ENCODE results near the gene CD160.
A peak's percentile ranks its signal among the peaks of the same experiment; 100 is the strongest.
"Not testable (repeated sequence)": the region's sequence is repeated elsewhere in the genome, so short reads cannot be mapped to it uniquely, and the experiment has no call there.

The CD160 gene, protein sequence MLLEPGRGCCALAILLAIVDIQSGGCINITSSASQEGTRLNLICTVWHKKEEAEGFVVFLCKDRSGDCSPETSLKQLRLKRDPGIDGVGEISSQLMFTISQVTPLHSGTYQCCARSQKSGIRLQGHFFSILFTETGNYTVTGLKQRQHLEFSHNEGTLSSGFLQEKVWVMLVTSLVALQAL

DNA sequence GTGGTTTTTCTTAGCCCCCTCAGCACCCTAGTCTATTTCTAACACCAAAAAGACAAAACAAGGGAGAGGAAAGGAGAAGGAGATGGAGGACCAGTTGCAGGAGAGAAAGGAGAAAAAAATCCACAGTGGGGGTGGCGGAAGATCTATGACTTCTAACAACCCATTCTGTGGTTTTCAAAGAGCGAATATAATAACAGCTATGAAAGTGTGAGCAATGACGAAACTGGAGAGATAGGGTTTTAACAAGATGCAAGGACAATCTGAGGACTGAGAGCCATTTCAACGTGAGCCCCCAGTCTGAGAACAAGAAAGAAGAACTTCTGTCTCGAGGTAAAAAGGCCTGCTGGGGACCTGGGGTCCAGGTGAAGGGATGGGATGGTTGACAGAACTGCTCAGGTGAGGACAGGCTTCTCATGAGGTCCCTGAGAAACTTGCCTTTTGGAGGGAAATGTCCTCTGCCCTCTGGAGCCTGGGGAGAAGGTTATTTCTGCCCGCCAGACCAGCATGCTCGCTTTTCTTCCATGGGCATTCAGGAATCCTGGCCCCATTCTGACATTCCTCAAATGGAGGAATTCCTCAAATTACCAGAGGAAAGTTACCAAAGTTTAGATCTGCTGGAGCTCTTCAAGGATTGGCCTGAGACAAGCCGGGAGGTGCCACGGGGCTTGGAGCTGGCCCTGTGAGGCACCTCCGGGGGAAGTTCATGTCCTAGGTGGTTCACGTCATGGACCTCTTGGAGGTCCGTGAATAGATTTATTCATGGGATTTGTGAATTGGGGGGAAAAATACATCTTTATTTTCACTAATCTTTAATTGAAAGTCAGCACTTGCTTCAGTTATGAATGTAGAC lies at the start of gene CD160:
Gene CD160 (plus strand): TSS at position 270 of the 850 bp plus-strand sequence. CDS start 8,829 bp downstream, outside the sequence.
- no peak for DNase-seq (ENCODE audit: low spot score)

DNA sequence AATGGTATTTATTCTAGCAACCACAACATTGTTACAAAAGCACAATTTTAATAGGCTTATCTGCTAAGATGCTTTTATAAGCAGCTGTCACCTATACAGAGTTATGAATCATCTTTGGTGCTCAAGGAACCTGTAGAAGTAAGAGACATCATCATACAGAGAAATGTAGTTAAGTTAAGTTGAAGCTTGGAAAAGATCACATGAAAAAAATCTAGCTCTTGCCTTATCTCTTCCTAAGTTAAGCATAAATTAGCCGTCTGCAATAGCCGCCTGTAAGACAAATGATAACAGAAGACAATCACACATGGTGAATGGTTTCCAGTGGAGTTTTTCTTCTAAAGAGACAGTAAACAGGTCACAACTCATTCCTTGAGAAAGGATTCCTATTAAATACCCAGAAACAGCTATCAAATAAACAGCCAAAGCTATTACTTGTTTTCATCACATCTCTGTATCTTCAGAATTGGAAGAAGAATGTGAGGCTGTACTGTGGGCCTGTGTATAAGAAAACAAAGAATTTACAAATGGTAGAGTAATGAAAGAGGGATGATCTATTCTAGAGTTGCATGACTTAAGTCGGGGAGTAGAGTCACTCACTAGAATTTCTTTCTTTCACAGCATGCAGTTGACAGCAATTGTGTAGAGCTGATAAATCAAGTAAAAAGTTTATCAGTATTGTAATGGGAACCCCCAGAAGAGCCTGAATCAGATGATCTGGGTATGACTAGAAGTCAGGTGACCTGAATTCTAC lies 48.1 kb upstream of the CD160 start:
- not testable (repeated sequence) for DNase-seq (ENCODE audit: low spot score)

DNA sequence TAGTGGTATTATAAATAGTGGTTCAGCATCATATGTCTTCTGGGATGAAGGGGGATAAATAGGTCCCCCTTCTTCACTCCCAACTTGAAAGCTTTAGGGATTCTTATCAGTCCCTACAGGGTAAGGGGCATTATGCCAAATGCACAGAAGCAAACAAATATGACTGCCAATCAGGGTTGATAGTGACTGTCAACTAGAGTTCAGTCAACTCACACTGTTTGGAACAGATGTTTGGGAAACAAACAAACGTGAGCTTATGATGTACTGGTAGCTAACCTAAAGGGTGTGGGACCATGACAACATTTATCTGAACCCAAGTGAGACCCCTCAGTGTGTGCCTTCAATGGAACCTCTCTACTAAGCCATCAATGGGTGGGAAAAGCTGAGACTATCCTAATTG lies 46.1 kb upstream of the CD160 start:
- not testable (repeated sequence) for DNase-seq (ENCODE audit: low spot score)

DNA sequence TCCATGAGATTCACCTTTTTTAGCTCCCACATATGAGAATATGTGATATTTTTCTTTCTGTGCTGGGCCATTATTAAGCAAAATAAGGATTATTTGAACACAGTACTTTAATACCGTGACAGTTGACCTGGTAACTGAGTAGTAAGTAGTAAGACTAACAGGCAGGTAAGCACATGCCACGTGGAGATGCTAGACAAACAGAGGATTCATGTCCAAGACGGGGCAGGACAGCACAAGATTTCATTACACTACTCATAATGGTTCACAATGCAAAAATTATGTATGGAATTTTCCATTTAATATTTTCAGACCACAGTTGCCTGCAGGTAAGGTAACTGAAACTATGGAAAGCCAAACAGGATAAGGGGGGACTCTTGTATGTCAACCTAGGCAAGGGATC lies 34.4 kb upstream of the CD160 start:
- not testable (repeated sequence) for DNase-seq (ENCODE audit: low spot score)

DNA sequence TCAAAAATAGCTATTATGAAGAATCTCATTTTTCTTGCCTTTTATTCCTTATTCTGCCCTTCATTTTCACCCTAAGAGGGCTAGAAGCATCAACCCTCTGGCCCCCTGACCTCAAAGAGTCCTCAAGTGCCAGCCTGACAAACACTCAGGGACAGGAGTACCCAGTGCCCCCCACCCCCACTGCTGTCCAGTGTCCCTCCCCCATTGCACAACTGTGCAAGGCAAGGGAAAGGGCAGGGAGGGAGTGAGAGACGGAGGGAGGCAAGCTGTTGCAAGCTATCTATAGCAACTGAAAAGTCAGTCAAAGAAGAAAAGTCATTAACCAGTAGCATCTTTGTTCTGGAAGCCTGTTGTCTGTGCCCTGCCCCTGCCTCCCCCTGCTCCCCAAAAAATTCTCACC lies 33.2 kb upstream of the CD160 start:
- DNase-seq (ENCODE audit: low spot score): not testable (repeated sequence)

DNA sequence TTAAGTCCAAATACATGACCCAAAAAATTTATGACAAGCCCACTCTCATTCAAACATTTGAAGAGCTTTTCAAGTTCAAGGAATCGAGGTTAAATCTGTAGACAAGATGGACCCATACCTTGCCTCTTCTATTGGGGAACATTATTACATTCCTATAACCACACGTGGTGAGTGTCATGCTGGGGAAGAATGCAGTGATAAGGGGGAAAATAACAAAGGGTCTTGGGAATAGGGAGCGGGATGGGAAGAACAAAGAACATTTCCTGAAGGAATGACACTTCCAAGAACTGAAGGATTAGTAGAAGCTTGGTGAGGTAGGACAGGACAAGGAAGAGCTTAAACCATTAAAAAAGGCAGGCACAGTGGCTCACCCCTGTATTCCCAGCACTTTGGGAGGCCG lies 31.0 kb upstream of the CD160 start:
- DNase-seq (ENCODE audit: low spot score): no peak

DNA sequence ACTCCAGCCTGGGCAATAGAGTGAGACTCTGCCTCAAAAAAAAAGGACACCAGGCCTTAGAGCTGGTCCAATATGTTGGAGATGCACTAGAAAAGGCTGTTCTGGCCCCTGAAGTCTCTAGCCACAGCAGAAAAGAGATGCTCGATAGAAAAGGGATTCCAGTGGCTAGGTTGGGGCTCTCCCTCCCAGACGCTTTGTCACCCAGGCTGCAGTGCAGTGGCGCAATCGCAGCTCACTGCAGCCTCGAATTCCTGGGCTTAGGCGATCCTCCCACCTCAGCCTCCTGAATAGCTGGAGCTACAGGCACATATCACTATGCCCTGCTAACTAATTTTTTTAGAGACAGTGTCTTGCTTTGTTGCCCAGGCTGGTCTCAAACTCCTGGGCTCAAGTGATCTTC lies 30.4 kb upstream of the CD160 start:
- no peak for DNase-seq (ENCODE audit: low spot score)

DNA sequence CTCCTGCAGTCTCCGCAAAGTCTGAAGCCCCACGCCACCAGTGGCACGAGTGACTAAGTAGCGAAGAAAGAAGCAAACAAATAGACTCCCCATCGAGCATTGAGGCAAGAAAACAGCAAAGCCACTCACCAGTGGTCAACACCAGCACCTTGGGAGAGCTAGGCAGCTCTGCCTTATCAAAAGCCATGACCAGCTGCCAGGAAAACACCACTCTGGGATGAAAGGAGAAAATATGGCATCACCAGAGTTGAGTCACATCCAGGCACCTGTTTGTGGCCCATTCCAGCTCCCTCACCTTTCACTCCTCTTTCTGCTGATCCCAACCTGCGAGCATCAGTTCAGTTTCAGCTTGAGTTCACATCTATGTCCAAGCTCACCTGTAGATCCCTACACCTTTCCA lies 29.4 kb upstream of the CD160 start:
- no peak for DNase-seq (ENCODE audit: low spot score)

DNA sequence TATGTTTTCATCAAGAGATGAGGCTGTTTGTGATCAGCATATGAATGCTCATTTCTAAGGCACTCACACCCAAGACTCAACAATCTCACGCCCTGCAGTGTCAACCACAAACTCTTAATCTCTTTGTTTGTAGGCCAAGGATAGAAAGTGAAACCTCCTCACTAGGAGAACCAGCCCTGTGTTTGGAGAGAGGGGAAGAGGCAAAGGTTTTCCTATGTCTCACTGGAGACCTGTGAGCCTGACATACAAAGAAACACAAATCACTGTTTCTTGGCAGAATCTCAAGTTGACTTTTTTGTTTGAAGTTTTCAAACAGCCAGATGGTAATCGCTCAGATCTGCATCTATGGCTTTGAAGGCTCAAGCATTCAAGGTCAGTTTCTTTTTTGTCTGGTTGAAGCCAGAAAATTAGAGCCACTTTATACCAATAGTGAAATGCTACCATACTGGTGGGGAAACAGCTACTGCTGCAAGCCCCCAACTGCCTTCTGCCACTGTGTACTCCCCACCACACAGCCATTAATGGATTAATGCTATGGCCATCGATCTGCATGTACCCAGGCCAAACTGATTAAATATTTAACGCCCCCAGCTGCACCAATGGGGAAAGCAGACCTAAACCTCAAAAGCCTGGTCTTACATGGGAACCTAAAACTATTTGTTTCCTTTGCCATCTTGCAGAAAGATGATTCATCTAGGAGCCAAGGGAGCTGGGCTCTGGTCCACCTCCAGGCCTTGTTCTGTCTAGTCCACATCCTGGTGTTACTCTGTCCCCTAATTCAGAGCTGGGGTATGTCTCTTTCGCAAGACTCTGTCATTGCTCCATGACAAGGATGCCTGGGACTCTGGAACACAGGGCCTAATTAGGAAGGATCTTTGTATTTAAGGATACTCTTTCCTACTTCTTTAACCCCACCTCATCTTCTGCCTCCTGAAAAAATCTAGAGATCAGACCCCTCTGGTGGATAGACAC lies 28.4 kb upstream of the CD160 start:
- peak; percentile 59 for DNase-seq (ENCODE audit: low spot score)

DNA sequence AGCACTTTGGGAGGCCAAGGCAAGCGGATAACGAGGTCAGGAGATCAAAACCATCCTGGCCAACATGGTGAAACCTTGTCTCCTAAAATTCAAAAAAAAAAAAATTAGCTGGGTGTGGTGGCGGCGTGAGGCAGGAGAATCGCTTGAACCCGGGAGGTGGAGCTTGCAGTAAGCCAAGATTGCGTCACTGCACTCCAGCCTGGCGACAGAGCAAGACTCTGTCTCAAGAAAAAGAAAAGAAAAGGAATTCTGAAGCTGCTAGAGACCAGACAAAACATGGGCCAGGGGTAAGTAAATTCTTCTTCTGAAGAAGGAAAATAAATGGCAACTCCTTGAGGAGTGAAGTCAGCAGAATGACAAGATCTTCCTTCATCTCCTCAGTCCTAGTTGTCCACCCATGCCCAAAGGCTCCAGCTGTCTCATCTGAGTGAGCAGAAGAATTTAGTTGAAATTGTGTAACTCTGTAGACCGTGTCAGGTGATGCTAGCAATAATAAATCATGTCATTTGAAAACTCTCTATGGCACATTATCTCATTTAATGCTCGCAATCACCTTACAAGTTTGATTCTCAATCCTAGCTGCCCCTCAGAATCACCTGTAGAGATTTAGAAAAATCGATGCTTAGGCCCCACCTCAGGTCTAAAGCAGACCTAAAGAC lies 26.4 kb upstream of the CD160 start:
- DNase-seq (ENCODE audit: low spot score): no peak

DNA sequence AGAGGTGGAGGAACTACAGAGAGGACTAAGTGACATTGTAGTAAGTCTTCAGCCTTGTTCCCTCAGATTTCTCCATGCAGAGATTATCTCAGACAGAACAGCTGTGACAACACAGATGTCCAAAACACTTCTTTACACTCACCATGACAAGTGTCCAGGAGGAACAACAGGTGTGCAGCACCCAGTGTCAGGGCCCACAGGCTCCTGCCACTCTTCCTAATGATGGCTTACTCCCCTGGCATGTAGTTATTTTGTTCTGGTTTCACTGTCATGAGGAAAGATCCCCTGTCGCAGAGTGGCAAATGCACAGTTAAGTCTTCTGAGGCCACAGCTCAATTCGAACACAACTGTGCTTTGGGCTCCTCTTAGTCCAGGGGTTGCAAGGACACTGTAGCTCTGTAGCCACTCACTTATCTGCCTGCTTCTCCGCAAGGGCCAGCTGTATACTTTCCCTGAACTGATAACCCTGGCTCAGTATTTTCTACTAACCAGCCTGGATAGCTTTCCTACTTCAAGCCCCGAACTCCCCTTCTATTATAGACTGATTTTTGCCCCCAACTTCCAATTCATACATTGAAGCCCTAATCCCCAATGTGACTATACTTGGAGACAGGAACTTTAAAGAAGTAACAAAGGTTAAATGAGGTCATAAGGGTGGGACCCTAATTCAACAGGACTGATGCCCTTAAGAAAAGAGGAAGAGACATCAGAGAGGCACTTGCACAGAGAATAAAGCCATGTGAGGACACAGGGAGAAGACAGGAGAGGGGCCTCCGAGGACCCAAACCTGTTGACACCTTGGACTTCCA lies 23.3 kb upstream of the CD160 start:
- no peak for DNase-seq (ENCODE audit: low spot score)

DNA sequence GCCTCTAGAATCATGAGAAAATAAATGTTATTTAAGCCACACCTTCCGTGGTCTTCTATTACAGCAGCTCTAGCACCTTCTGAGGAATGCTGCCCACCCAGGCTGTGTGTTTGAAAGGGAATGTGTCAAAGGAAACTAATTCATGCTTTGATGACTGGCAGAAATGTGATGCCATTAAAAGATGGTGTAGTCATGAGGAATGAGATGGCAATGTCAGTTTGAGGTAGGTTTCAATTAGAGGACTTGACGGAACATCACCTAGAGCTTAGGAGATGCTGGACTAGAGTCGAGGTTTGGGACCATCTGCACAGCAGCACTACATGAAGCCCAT lies 22.7 kb upstream of the CD160 start:
- no peak for DNase-seq (ENCODE audit: low spot score)

DNA sequence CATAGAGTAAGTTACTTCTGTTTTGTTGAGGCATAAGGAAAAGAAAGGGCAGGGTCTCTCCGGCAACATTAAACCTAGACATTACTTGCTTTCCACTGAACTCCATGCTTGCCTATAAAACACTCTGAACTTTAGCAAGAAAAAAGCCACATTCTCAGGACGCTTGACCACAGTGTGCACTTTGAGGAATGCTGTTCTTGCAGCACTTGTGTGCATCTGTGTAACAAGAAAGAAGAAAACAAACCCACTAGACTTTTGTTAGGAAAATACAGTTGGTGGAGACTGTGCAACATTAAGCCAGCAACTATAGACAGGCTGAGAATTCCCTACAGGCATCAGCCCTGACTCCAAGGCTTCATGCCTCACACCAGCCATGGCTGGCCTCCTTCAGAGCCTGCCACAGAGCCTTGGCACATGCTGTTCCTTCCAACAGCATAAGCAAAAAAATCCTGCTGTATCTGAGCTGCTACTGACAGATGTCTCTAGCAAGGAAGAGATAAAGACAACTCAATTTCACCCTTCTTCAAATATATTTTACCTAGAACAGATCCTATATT lies 17.9 kb upstream of the CD160 start:
- no peak for DNase-seq (ENCODE audit: low spot score)

DNA sequence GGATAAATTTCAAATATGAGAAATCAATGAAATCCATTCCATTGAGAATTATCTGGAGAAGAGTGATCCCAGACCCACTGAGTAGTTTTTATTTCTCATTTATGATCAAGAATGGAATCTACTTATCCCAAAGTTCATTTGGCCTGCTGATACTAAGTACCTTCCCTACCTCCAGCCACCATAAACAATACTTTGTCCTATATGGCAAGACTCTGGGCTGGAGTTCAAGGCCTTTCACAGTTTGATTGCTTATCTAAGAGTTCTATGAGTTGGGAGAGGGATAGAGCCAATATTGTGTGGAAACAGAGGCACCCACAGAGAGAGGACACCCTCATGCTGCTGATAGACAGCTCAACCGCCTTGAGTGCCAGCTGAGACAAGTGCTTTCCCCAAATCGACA lies 17.2 kb upstream of the CD160 start:
- no peak for DNase-seq (ENCODE audit: low spot score)

DNA sequence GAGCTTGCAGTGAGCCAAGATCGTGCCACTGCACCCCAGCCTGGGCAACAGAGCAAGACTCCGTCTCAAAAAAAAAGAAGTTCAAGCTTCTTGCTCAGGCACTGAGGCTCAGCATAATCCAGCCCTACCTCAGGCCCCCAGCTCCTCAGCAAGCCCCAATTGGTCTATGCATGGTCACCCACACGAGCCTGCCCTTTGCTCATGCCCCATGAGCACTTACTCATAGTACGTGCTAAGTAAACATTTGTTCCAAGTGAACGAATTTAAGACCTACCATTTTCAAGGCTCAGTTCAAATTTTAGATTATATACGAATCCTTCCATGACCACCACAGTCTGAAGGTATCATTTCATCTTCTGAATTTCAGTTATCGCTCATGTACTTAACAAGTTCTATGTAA lies 16.5 kb upstream of the CD160 start:
- DNase-seq (ENCODE audit: low spot score): no peak

DNA sequence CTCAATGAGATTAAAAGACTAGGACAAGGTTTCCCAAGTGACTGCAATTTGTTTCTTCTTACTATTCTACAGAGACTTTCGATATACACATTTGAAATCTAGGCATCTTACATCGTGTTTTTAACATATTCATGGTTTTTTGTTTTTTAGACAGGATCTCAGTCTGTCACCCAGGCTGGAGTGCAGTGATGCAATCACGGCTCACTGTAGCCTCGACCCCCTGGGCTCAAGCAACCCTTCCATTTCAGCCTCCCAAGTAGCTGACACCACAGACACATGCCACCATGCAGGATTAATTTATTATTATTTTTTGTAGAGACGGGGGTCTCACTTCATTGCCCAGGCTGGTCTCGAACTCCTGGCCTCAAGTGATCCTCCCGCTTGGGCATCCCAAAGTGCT lies 13.7 kb upstream of the CD160 start:
- no peak for DNase-seq (ENCODE audit: low spot score)

DNA sequence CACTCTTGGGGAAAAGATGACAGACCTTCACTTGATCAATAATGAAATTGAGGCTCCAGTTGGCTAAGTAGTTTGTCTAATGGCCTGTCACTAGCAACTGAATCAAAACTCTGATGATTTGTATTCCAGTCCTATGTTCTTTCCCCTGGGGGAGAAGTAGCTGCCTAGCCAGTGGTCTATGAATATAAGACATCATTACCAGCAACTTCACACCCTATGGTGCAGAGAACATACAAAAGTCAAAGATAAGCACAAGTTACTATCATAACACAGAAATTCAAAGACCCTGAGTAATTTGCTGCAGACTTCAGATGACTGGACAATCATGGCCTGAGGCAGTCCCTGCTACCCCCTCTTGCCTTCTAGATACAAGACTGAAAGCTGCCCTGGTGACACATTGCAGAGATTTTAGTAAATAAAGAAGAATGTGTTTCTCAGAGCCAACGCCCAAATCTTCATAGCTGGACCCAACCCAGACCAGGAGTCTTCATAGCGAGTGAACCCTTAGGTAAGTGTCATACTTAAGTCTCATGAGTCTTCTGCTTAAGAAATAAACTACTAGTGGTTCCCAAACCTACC lies 13.1 kb upstream of the CD160 start:
- no peak for DNase-seq (ENCODE audit: low spot score)

DNA sequence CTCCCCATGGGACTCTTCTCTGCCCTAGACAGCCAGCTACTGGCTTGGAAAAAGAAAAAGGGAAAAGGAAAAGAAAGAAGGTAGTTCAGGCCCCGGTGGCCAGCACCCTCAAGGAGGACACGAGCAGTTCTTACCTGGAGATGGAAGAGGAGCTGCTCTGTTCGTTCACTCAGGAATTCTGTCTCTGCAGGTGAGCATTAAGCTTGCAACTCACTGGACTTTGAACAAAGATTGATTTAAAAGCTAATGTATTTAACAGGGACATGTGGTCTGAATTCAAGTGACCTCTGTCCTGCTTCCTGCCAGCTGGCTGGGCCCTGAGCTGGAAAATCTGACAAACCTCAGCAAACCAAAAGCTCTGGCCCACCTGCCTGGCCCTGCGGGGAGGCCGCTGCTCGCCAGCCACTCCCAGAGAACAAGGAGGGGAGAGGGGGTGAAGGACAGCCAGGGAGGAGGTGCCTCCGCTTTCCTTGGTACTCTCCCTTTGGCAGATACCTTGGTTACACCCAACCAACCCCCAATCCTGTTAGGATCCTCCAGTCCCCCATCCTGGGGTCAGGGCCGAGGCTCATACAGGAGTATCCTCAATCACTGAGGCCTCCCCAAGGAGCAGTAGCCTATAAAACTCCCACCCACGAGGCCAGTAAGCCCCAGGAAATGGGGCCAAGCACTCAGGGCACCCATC lies 12.0 kb upstream of the CD160 start, which contains the start of gene PDZK1:
Gene PDZK1 (minus strand): TSS at position 186 of the 685 bp plus-strand sequence. CDS start 19,347 bp downstream, outside the sequence.
- DNase-seq (ENCODE audit: low spot score): no peak

DNA sequence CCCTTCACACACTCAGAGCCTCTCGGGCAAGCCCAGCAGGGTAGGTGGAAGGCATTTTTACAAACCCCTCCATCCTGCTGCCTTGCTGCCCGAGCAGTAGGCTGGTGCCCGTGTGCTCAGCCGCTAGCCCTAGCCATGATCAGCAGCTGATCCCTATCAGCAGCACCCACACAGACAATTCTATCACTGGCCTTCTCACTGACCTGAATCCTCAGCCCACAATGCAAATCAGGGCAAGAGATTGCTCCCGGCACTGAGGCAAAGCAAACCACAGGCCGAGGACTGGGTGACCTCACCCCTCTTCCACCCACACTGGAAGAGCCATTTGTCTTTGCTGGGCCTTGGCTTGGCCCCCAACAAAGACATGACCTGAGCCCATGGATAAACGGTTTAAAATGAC lies 11.2 kb upstream of the CD160 start:
- DNase-seq (ENCODE audit: low spot score): no peak
